HEK293 (cell line): Measurements from ENCODE around the gene HIPK4.

Source experiments
- GLIS2 ChIP-seq: fragments of 450-650 bp; formaldehyde crosslinking; IDR thresholded peaks from 2 replicates; pipeline ENCODE4 v1.5.1; 2016; ENCODE audit warnings: missing biosample characterization, missing genetic modification characterization
- INSM2 ChIP-seq: fragments of 450-650 bp; formaldehyde crosslinking; IDR thresholded peaks from 2 replicates; pipeline ENCODE4 v1.5.1; 2016; ENCODE audit warnings: missing biosample characterization, missing genetic modification characterization
- KLF1 ChIP-seq: fragments of 450-650 bp; formaldehyde crosslinking; IDR thresholded peaks from 2 replicates; pipeline ENCODE4 v1.5.1; 2016; ENCODE audit warnings: missing biosample characterization, missing genetic modification characterization
- TCF7L2 ChIP-seq: IDR thresholded peaks from 2 replicates; pipeline ENCODE4 v1.6.1; 2011; ENCODE audit warnings: low read depth, mild to moderate bottlenecking, inconsistent platforms, low read length, moderate library complexity, borderline replicate concordance
- ZBTB1 ChIP-seq: fragments of 450-650 bp; formaldehyde crosslinking; IDR thresholded peaks from 2 replicates; pipeline ENCODE4 v1.5.1; 2016; ENCODE audit warnings: missing biosample characterization, missing genetic modification characterization
- ZBTB11 ChIP-seq: fragments of 450-650 bp; formaldehyde crosslinking; conservative IDR thresholded peaks from 2 replicates; pipeline ENCODE4 v1.5.1; 2016; ENCODE audit warnings: low read depth, missing biosample characterization, missing genetic modification characterization
- ZBTB8A ChIP-seq: fragments of 450-650 bp; formaldehyde crosslinking; IDR thresholded peaks from 2 replicates; pipeline ENCODE4 v1.5.1; 2016; ENCODE audit warnings: missing biosample characterization, missing genetic modification characterization
- ZFP41 ChIP-seq: fragments of 450-650 bp; formaldehyde crosslinking; IDR thresholded peaks from 2 replicates; pipeline ENCODE4 v1.5.1; 2016; ENCODE audit warnings: missing biosample characterization, missing genetic modification characterization, borderline replicate concordance
- ZNF133 ChIP-seq: fragments of 450-650 bp; formaldehyde crosslinking; IDR thresholded peaks from 2 replicates; pipeline ENCODE4 v1.5.1; 2016; ENCODE audit warnings: missing biosample characterization, missing genetic modification characterization
- ZNF140 ChIP-seq: fragments of 450-650 bp; formaldehyde crosslinking; IDR thresholded peaks from 2 replicates; pipeline ENCODE4 v1.5.1; 2016; ENCODE audit warnings: missing biosample characterization, missing genetic modification characterization
- ZNF157 ChIP-seq: fragments of 450-650 bp; formaldehyde crosslinking; IDR thresholded peaks from 2 replicates; pipeline ENCODE4 v1.5.1; 2016; ENCODE audit warnings: missing biosample characterization, missing genetic modification characterization
- ZNF175 ChIP-seq: fragments of 450-650 bp; formaldehyde crosslinking; IDR thresholded peaks from 2 replicates; pipeline ENCODE4 v1.5.1; 2016; ENCODE audit warnings: missing biosample characterization, missing genetic modification characterization
- ZNF18 ChIP-seq: fragments of 450-650 bp; formaldehyde crosslinking; IDR thresholded peaks from 2 replicates; pipeline ENCODE4 v1.5.1; 2016; ENCODE audit warnings: missing biosample characterization, missing genetic modification characterization
- ZNF2 ChIP-seq: fragments of 450-650 bp; formaldehyde crosslinking; IDR thresholded peaks from 2 replicates; pipeline ENCODE4 v1.5.1; 2016; ENCODE audit warnings: missing biosample characterization, missing genetic modification characterization
- ZNF214 ChIP-seq: fragments of 450-650 bp; formaldehyde crosslinking; IDR thresholded peaks from 2 replicates; pipeline ENCODE4 v1.5.1; 2017; ENCODE audit warnings: missing biosample characterization, mild to moderate bottlenecking, missing genetic modification characterization, borderline replicate concordance
- ZNF23 ChIP-seq: fragments of 450-650 bp; formaldehyde crosslinking; IDR thresholded peaks from 2 replicates; pipeline ENCODE4 v1.5.1; 2016; ENCODE audit warnings: missing biosample characterization, missing genetic modification characterization, borderline replicate concordance
- ZNF350 ChIP-seq: fragments of 450-650 bp; formaldehyde crosslinking; IDR thresholded peaks from 2 replicates; pipeline ENCODE4 v1.5.0; 2017; ENCODE audit warnings: missing biosample characterization, mild to moderate bottlenecking, missing genetic modification characterization
- ZNF529 ChIP-seq: fragments of 450-650 bp; formaldehyde crosslinking; IDR thresholded peaks from 2 replicates; pipeline ENCODE4 v1.5.1; 2017; ENCODE audit warnings: missing genetic modification characterization, missing biosample characterization; ENCODE audit not compliant: insufficient replicate concordance
- ZNF544 ChIP-seq: fragments of 450-650 bp; formaldehyde crosslinking; IDR thresholded peaks from 2 replicates; pipeline ENCODE4 v1.5.0; 2017; ENCODE audit warnings: missing biosample characterization, missing genetic modification characterization
- ZNF621 ChIP-seq: fragments of 450-650 bp; formaldehyde crosslinking; IDR thresholded peaks from 2 replicates; pipeline ENCODE4 v1.5.1; 2017; ENCODE audit warnings: missing biosample characterization, missing genetic modification characterization
- ZNF777 ChIP-seq: fragments of 450-650 bp; formaldehyde crosslinking; IDR thresholded peaks from 2 replicates; pipeline ENCODE4 v1.5.1; 2017; ENCODE audit warnings: missing biosample characterization, missing genetic modification characterization, borderline replicate concordance
- TF ChIP-seq, protein P1 (sequence below): fragments of 450-650 bp; formaldehyde crosslinking; IDR thresholded peaks from 2 replicates; pipeline ENCODE4 v1.5.1; 2016; ENCODE audit warnings: missing biosample characterization, missing genetic modification characterization
- TF ChIP-seq, protein P2 (sequence below): fragments of 450-650 bp; formaldehyde crosslinking; IDR thresholded peaks from 2 replicates; pipeline ENCODE4 v1.5.1; 2016; ENCODE audit warnings: missing biosample characterization, missing genetic modification characterization
- TF ChIP-seq, protein P3 (sequence below): fragments of 450-650 bp; formaldehyde crosslinking; IDR thresholded peaks from 2 replicates; pipeline ENCODE4 v1.5.1; 2016; ENCODE audit warnings: missing biosample characterization, missing genetic modification characterization
- TF ChIP-seq, protein P4 (sequence below): fragments of 450-650 bp; formaldehyde crosslinking; IDR thresholded peaks from 2 replicates; pipeline ENCODE4 v1.5.1; 2016; ENCODE audit warnings: missing biosample characterization, missing genetic modification characterization

Gene HIPK4

DNA sequence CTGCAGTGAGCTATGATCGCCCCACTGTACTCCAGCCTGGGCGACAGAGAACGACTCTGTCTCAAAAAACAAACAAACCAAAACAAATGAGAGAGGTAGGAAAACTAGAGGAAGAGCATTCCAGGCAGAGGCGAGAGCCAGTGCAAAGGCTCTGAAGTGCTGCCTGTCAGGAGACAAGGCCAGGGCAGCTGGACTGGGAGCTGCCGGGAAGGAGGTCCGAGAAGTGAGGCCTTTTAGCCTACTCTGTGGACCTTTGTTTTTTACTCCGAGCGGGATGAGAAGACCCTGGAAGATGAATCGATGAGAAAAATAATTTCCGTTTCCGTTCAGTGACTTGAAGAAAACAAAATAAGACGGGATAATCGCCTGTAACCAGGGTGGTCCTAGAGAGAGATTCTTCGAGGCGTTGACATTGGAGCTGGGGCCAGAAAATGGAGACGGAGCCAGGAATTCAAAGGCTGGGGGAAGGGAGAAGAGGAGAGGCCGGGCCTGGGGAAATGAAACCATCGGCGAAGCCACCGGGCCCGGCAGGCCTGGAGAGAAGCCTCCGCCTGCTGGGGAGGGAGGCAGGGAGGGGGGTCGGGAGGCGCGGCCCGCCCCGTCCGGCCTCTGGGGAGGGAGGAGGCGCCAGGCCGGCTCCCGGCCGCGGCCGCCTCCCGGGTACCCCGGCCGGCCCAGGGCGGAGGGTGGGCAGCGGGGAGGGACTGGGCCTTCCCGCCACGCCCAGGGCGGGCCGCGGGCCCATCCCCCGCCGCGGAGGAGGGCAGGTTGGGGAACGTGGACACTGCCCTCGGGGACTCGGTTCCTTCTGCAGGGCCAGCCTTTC, 43.6 kb upstream of the HIPK4 start (continued):
- TF ChIP-seq ZNF350 (tag by site-specific recombination) (no peak), ZNF175 (tag by site-specific recombination) (no peak), ZNF18 (tag by site-specific recombination) (0 out of 2 replicates have a peak, but pooled peaks have one; percentile 19), KLF1 (tag by site-specific recombination) (peak; percentile 99), ZFP41 (tag by site-specific recombination) (no peak), ZNF2 (peak; percentile 74; the same call in 1 of the 2 replicates), ZNF529 (tag by site-specific recombination) (no peak), ZNF621 (tag by site-specific recombination) (no peak), INSM2 (tag by site-specific recombination) (peak; percentile 48; the same call in 1 of the 2 replicates), ZNF544 (tag by site-specific recombination) (no peak), GLIS2 (tag by site-specific recombination) (peak; percentile 95), ZNF23 (tag by site-specific recombination) (no peak), ZNF214 (tag by site-specific recombination) (no peak), ZBTB1 (tag by site-specific recombination) (no peak; the same call in 1 of the 2 replicates), ZBTB11 (peak; percentile 71), TCF7L2 (no peak), ZNF777 (tag by site-specific recombination) (no peak), ZNF133 (tag by site-specific recombination) (no peak), ZNF157 (tag by site-specific recombination) (no peak), ZNF140 (no peak), ZBTB8A (peak; percentile 15; the same call in 1 of the 2 replicates)
- TF ChIP-seq, protein P1, sequence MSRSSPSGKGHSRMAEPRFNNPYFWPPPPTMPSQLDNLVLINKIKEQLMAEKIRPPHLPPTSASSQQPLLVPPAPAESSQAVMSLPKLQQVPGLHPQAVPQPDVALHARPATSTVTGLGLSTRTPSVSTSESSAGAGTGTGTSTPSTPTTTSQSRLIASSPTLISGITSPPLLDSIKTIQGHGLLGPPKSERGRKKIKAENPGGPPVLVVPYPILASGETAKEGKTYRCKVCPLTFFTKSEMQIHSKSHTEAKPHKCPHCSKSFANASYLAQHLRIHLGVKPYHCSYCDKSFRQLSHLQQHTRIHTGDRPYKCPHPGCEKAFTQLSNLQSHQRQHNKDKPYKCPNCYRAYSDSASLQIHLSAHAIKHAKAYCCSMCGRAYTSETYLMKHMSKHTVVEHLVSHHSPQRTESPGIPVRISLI (tag by site-specific recombination): no peak
- TF ChIP-seq, protein P2, sequence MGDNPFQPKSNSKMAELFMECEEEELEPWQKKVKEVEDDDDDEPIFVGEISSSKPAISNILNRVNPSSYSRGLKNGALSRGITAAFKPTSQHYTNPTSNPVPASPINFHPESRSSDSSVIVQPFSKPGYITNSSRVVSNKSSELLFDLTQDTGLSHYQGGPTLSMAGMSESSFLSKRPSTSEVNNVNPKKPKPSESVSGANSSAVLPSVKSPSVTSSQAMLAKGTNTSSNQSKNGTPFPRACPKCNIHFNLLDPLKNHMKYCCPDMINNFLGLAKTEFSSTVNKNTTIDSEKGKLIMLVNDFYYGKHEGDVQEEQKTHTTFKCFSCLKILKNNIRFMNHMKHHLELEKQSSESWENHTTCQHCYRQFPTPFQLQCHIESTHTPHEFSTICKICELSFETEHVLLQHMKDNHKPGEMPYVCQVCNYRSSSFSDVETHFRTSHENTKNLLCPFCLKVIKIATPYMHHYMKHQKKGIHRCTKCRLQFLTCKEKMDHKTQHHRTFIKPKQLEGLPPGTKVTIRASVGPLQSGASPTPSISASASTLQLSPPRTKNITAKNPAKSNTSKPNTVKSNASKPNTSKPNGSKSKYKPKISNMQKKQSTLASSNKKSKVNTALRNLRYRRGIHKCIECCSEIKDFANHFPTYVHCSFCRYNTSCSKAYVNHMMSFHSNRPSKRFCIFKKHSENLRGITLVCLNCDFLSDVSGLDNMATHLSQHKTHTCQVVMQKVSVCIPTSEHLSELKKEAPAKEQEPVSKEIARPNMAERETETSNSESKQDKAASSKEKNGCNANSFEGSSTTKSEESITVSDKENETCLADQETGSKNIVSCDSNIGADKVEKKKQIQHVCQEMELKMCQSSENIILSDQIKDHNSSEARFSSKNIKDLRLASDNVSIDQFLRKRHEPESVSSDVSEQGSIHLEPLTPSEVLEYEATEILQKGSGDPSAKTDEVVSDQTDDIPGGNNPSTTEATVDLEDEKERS (tag by site-specific recombination): no peak
- TF ChIP-seq, protein P3, sequence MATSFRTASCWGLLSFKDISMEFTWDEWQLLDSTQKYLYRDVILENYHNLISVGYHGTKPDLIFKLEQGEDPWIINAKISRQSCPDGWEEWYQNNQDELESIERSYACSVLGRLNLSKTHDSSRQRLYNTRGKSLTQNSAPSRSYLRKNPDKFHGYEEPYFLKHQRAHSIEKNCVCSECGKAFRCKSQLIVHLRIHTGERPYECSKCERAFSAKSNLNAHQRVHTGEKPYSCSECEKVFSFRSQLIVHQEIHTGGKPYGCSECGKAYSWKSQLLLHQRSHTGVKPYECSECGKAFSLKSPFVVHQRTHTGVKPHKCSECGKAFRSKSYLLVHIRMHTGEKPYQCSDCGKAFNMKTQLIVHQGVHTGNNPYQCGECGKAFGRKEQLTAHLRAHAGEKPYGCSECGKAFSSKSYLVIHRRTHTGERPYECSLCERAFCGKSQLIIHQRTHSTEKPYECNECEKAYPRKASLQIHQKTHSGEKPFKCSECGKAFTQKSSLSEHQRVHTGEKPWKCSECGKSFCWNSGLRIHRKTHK (tag by site-specific recombination): no peak
- TF ChIP-seq, protein P4, sequence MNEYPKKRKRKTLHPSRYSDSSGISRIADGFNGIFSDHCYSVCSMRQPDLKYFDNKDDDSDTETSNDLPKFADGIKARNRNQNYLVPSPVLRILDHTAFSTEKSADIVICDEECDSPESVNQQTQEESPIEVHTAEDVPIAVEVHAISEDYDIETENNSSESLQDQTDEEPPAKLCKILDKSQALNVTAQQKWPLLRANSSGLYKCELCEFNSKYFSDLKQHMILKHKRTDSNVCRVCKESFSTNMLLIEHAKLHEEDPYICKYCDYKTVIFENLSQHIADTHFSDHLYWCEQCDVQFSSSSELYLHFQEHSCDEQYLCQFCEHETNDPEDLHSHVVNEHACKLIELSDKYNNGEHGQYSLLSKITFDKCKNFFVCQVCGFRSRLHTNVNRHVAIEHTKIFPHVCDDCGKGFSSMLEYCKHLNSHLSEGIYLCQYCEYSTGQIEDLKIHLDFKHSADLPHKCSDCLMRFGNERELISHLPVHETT: peak; percentile 35; the same call in 1 of the 2 replicates
